HG03097 (cell line): ENCODE measurements around the gene KCTD7.
"Not testable (repeated sequence)": the region's sequence is repeated elsewhere in the genome, so short reads cannot be mapped to it uniquely, and the experiment has no call there.

Experiments
- ATAC-seq: cut with Tn5 transposase; IDR thresholded peaks from one replicate; pipeline ENCODE4 v1.9.1; 2021; ENCODE audit not compliant: unreplicated experiment, low FRiP score

KCTD7 gene

DNA sequence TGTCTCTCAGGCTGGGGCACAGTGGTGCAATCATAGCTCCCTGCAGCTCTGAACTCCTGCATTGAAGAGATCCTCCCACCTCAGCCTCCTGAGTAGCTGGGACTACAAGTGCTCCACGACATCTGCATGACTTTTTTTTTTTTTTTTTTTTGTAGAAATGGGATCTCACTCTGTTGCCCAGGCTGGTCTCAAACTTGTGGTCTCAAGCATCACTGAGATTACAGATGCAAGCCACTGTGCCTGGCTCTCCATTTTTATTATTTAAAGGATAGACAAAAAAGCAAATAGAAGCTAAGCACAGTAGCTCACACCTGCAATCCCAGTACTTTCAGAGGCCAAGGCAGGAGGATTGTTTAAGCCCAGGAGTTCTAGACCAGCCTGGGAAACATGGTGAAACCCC is 13.0 kb upstream of the KCTD7 start:
- no peak for ATAC-seq

DNA sequence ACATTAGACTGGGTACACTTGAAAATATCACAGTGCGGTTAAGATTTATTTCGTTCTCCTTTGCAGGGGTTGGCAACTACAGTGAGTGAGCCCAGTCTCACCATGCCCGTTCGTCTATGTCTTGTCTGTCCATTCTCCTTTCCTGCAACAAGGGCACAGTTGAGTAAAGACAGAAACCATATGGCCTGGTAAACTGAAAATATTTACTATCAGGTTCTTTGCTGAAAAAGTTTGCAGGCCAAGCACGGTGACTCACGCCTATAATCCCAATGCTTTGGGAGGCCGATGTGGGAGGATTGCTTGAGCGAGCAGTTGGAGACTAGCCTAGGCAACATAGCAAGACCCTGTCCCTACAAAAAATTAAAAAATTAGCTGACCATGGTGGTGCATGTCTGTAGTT is 11.4 kb upstream of the KCTD7 start:
- no peak for ATAC-seq

DNA sequence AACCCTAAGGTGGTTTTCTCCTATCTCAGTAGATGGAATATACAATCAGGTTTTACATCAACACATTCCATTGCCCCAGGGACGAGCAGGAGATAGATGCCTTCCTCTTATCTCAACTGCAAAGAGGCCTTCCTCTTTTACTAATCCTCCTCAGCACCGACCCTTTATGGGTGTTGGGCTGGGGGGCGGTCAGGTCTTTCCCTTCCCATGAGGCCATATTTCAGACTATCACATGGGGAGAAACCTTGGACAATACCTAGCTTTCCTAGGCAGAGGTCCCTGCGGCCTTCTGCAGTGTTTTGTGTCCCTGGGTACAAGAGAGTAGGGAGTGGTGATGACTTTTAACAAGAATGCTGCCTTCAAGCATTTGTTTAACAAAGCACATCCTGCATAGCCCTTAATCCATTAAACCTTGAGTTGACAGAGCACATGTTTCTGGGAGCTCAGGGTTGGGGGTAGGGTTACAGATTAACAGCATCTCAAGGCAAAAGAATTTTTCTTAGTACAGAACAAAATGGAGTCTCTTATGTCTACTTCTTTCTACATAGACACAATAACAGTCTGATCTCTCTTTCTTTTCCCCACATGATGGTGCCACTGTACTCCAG is 9.2 kb upstream of the KCTD7 start:
- not testable (repeated sequence) for ATAC-seq

DNA sequence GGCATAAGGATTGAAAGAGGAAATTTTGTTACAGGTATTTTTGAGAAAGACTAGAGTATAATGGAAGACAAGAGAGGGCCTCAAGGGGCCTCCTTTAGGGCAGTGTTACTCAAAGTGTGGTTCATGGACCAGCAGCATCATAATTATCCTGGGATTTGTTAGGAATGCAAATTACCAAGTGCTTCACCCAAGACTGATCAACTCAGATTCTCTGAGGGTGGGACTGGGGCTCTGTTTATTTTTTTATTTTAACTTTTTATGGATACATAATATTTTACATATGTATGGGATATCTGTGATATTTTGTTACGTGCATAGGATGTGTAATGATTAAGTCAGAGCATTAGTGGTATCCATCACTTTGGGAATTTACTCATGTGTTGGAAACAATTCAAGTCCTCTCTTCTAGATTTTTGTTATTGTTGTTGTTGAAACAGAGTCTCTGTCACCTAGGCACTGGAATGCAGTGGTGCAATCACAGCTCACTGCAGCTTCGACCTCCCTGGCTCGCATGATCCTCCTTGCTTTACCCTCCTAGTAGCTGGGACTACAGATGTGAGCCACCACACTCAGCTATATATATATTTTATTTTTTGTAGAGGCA is 2.2 kb upstream of the KCTD7 start:
- ATAC-seq: no peak

DNA sequence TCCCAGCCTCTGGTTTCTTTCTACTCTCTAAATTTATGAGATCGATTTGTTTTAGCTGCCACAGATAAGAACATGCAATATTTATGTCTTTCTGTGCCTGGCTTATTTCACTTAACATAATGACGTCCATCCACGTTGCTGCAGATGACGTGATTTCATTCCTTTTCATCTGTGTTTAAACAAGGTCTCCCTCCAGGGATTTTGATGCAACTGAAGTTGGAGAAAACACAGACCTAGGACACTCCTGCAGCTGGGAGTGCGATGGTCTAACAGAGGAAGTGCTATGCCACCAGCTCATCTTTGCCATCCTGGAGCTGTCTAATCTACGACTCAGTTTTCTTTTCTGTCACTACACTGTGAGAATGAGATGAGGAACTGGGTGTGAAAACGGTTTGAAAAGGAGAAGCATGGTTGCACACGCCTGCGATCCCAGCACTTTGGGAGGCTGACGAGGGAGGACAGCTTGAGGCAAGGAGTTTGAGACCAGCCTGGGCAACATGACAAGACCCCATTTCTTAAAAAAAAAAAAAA is 1.5 kb upstream of the KCTD7 start:
- no peak for ATAC-seq

DNA sequence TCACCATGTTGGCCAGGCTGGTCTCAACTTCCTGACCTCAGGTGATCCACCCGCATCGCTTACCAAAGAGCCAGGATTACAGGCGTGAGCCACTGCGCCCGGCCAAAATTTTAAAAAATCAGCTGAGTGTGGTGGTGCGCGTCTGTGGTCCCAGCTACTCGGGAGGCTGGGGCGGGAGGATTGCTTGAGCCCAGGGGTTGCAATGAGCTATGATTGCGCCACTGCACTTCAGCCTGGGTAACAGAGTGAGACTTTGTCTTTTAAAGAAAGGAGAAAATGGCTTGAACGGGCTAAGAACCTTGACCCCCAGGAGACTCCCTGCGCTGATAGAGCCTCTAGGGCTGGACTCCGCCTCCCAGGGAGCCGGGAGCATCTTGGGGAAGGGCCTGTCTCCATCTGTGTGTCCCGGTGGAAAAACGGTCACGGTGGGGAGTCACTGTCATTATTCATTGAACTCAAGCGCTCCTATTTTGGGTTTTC is 760 bp upstream of the KCTD7 start:
- no peak for ATAC-seq

DNA sequence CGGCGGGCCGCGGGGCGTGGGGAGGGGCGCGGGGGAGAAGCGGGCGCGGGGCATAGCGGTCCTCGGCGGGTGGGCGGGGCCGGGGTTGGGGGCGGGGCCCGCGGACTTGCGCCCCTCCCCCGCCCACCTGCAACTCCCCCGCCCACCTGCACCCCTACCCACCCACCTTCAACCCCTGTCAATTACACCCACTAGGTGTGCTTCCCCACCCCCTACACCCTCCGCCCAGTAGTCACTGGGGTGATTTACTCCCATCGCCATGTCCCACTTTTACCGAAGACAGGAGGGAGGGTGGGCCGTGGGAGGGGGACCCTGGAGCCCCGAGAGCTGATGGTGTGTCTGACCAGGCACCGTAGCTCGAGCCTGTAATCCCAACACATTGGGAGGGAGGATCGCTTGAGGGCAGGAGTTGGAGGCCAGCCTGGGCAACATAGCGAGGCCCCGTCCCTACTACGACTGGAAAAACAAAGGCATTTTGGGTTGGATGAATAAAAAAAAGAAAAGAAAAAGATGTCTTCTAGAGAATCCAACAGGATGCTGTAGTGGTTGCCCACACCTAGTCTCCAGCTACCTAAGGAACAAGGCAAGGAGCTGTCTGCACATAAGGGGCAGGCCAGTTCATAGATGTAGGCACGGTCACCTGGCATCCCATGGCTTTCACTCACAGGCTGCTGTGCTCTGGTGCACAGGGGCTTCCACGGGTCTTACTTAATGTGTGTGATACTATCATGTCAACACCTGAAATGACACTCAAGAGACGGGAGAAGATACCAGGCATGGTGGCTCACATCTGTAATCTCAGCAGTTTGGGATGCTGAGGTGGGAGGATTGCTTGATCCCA is 761 bp downstream of the KCTD7 start:
- no peak for ATAC-seq

DNA sequence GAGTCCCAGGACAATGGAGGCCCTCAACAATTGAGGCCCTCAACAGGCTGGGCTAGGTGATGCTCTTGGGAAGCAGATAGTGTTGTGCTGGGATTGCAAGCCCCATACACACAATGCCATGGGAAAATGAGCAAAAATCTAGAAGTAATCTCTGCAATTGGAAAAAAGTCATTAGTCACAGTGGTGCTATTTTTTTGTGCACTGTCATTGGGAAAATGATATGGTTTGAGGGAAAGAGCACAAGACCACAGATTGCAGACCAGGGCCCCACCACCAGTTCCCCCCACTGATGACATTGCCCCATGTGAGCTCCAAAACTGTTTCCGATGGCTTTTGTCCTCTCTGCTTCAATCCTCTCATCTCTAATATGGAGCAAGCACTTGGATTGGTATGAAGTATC is 1.9 kb downstream of the KCTD7 start:
- no peak for ATAC-seq

DNA sequence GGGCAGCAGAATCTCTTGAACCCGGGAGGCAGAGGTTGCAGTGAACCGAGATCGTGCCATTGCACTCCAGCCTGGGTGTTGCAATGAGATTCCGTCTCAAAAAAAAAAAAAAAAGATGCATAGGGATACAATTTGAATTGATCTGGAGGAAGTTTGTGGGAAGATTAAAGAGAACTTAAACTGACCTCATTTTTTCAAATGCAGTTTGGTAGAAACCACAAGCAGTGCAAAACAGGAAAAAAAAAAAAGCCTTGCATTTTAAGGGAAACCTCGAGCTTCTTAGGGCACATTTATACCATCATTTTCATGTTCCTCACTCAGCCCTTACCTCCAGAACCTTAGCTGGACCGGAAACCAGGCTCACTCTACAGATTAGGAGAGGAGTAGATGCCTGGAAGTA is 2.8 kb downstream of the KCTD7 start:
- ATAC-seq: no peak

DNA sequence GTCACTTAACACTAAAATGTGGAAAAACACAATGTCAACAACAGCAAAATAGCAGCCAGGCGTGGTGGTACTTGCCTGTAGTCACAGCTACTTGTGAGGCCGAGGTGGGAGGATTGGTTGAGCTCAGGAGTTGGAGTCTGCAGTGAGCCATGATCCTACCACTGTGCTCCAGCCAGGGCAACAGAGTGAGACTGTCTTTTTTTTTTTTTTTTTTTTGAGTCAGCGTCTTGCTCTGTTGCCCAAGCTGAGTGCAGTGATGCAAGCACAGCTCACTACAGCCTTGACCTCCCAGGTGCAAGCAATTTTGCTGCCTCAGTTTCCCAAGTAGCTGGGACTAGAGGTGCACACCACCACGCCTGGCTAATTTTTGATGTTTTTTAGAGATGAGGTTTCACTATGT is 6.1 kb downstream of the KCTD7 start:
- no peak for ATAC-seq

DNA sequence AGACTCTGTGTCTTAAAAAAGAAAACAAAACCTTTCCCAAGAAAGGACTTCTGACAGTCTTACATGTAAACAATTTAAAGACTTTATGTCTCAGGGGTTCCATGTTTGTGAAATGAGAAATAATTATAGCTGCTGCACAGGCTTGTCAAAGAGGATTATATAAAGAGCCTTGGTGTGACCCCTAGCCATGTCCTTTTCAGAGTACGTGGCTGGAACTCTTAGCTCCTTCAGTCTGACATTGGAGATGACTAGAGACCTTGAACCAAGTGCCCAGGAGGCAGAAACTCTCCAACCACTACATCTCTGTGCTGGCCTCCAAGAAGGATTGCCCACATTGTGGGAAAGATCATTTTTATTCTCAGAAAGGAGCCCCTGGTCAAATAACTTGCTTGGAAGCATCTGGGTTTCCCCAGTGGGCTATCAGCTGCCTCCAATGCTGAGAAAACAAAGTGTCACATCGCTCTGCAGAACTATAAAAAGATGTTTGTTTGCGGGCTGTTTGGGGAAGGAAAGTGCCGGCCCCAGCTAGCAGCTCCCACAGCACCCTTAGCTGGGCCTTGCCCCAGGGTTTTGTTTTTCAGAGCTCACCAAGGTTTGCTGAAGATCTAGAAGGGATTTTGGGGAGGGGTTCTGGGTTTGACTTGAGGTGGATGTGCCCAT is 6.8 kb downstream of the KCTD7 start:
- ATAC-seq: not testable (repeated sequence)

DNA sequence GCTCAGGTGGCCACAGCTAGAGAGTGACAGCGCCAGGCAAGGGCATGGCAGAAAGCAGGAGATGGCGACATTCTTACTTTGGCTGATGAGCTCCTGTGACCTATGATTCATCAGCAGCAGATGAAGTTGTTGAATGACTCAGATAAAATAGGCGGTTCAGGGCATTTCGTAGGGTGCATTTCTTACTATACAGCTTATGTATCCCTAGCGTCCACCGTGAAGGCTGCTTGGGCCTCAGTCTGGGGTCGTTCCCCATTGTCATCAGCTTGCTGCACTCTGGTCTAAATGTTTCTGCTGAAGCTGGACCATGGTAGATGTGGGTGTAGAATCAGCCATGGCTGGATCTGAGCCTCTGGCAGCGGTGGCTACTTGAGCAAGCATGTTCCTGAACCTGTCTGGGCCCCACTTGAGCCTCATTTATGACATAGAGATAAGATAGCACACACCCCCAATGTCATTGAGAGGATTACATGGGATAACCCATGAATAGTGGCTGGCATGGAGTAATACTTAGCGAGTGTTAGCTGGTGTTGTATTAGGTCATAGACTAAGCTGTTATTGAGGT is 7.4 kb downstream of the KCTD7 start:
- ATAC-seq: not testable (repeated sequence)

DNA sequence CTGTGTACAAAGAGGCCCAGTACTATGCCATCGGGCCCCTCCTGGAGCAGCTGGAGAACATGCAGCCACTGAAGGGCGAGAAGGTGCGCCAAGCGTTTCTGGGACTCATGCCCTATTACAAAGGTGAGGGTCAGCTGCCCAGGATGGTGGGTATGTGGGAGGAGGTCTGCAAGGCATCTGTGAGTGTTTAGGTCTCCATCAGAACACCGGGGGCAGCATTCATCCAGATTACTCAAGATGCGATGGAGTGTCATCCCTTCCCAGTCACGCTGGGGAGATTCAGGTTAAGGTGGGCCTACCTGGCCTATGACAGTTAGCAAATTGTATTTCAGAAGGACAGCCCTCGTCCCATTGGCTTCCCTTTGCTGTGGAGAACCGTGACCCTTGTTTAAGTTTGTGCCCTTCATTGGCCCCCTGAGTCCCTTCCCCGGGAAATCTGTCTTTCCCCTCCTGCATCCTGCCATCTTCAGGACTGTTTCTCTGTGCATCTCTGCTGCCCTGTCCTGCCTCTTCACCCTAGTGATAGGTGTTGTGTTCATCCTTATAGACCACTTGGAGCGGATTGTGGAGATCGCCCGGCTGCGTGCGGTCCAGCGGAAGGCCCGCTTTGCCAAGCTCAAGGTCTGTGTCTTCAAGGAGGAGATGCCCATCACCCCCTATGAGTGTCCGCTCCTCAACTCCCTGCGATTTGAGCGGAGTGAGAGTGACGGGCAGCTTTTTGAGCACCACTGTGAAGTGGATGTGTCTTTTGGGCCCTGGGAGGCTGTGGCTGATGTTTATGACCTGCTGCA is 9.8 kb downstream of the KCTD7 start:
- no peak for ATAC-seq

DNA sequence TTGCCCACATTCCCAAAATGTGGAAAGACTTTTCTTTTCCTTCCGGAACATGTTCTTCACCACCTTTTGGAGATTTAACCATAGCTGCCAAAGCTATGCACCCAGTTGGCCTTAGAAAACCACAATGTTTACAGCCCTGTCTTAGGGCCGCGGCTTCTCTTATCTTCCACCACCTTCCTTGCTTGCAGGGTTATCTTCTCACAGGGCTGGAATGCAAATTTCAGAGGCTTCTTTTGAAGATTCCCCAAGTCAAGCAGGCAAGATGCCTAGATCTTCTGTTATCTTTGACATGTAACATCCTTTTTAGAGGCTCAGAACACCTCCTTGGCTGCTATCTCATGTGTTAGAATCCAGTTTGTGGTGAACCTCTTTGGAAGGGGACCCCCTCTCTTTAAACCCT is 11.1 kb downstream of the KCTD7 start:
- no peak for ATAC-seq

DNA sequence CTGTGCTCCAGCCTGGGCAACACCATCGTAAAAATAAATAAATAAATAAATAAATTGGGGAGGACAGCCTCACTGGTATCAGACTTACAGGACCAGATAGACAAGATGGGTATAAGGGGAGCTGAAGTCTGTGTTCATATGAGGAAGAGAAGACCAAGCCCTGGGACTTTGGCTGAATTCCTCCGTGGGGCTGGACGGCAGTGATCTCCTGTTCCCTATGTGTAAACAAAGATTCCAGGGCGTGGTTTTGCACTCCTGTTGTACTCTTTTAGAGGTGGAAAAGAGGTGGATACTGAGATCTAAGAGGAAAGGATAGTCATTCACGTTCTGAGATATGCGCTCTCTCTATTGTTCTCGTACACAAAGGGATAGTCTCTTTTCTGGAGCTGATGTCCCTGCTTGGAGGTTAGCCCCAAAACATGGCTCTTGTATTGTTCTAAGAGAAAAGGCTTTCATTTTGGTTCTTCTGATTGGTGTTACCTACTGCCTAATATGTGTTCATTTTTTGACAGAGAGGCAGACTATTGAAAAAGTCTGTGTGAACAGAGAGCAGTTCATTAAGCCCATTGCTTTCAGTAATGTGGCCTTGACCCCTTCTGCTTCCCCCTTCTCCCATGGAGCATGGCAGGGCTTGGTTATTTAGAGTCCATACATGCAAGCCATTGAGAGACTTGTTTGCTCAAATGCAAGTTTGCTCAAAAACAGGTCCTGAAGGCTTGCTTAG is 12.3 kb downstream of the KCTD7 start:
- no peak for ATAC-seq

DNA sequence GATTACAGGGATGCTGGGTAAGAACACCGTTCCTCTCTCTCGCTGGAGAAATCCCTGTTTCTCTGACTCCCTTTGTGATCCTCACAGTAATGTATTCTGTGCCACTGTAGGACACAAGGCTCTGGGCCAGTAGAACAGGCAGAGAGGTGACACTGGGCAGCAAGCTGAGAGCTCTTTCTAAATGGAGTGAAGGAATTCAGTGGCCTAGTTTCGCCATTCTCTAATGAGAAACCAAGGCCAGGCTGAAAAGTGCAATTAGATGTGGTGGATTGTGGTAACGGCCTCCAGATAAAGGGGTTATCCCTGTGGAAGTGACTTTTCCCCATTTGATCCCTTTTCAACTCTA is 12.8 kb downstream of the KCTD7 start:
- no peak for ATAC-seq

DNA sequence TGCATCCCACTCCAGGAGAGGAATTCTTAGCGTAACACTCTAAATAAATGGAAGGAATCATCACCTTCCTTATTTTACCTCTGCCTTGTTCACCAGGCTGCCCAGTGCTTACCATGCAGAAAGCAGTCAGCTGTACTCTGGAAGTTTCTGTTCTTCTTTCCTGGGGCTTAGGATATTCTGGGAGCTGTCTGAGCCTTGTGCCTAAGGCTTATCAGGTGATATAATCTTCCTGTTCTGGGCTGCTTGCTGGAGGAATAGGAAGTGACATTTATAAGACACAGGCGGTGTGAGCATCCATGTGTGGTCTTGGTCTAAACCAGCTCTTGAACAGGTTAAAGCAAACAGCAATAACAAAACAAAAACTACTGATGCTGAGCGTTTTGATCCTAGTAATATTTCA is 13.5 kb downstream of the KCTD7 start:
- ATAC-seq: no peak

DNA sequence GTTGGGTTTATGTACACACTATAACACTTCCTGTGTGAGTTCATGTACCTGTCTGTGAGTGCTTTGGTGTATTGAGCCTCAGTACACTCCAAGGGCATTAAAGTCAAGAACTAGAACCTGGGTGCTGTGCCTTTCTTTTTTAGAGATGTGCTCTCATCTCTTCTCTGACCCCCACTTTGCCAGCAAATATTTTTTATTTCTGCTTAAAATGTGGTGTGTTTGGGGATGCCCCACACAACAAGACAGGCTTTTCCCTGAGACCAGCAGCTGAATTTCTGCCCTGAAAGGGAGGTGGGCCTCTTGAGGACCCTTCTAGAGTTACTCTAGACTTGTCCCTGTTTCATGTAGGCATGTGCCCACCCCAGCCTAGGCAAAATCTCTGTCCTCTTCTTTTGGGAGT is 14.3 kb downstream of the KCTD7 start:
- ATAC-seq: no peak

DNA sequence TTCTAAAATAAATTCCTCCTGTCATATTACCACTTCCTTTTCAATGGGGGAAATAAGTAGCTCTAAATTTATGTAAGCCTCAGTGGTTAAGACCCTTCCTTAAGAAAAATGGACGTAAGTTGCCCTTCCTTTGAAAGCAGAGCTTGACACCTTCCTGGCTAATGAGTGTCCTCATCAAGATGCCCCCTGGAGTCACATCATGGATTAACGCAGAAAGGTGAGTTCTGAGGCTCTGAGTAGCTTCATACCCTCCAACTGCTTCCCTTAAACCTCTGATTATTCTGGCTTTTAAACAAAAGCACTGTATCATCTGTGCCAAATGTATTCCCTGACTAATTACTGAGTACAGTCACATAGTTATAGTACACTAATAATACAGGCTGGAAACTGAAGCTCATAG is 14.7 kb downstream of the KCTD7 start:
- no peak for ATAC-seq
